ENCODE data around the gene CNOT3.

GRCh38 chr19:54201980-54202379, 64.4 kb downstream of the CNOT3 start:
- no peak for TF ChIP-seq POLR2A (IDR thresholded peaks at IDR 0.05)
- no peak for TF ChIP-seq CTCF (IDR thresholded peaks at IDR 0.05)
- no peak for TF ChIP-seq POLR2AphosphoS5 (IDR thresholded peaks at IDR 0.05)

All from prostate gland (tissue), 2 donors.